Measurements from ENCODE around the gene PIAS1. TPM values are rescaled to one million over a fixed set of nuclear protein-coding genes. Genes with fewer than 3 reads are reported as not detected.
"Not testable (repeated sequence)": the region's sequence is repeated elsewhere in the genome, so short reads cannot be mapped to it uniquely, and the experiment has no call there.

The PIAS1 gene
- total RNA-seq, 1 donor from 2014 or later, result 8.1 TPM

DNA sequence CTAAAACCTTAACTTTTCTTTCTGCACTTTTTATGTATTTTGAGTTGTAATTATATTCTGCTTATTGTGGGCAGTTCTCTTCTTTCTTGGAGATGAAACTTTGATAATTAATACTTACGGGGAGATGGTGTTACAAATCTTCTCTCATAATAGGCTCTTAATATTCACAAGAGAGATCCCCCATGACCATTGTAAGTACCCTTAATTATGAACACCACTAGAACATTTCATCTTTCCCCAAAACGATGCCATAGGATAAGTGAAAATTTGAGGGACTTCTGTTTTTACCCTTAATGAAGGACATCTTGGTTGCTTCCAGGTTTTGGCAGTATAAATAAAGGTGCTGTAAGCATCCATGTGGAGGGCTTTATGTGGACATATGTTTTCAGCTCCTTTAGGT, 60.7 kb downstream of the PIAS1 start:
- no peak for DNase-seq (ENCODE audit: low read depth in 2 of 2)

DNA sequence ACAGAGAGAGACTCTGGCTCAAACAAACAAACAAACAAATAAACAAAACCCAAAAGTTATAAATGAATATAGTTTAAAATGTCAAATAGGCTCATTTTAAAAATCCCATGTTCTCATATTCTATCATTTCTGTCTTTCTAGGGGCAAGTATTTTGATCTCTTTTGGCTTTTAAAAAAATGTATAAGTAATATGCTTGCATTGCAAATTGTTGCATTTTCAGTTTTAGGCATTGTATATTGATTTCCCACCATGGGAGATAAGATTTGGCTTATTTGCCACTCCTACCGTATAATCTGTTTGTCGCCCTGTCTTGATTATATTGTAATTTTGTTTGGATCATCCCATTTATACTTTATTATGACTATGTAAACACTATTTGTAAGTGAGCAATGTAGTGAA, 70.6 kb downstream of the PIAS1 start:
- DNase-seq (ENCODE audit: low read depth in 2 of 2), result no peak

DNA sequence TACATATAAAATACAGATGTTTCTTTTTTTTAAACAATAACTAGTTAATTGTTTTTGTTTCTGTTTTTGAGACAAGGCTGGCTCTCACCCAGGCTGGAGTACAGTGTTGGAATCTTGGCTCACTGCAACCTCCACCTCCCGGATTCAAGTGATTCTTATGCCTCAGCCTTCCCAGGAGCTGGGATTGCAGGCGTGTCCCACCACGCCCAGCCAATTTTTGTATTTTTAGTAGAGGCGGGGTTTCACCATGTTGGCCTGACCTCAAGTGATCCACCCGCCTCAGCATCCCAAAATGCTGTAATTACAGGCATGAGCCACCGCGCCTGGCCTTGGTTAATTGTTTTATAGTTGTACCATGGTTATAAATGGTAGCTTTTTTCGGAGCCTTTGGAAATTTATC, 72.3 kb downstream of the PIAS1 start:
- no peak for DNase-seq (ENCODE audit: low read depth in 2 of 2)

DNA sequence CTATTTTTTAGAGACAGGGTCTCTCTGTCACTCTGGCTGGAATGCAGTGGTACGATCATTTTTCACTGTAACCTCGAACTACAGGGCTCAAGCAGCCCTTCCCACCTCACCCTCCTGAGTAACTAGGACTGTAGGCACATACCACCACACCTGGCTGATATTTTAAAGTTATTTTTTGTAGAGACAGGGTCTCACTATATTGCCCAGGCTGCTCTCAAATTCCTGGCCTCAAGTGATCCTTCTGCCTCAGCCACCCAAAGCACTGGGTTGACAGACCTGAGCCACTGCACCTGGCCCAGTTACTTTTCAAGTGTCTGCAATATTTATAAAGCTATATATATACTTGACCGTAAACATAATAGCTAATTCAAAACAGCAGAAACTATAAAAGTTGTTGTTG, 75.0 kb downstream of the PIAS1 start:
- no peak for DNase-seq (ENCODE audit: low read depth in 2 of 2)

DNA sequence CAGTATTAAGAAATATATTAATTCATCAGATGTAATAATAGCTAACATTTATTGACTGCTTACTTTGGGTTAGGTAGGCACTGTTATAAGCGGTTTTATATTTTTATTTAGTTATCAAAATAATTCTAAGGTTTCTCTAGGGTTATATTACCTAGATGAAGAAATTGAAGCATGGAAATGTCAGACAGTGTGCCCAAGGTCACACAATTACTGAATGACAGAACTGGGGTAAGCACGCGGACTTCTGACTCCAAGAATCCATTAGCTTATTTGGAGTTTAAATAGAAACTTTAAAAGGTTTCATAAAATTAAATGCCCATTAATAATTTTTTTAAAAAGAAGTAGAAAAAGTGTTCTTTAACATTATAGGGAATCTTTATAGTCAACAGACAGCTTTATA, 76.7 kb downstream of the PIAS1 start:
- DNase-seq (ENCODE audit: low read depth in 2 of 2), result no peak

DNA sequence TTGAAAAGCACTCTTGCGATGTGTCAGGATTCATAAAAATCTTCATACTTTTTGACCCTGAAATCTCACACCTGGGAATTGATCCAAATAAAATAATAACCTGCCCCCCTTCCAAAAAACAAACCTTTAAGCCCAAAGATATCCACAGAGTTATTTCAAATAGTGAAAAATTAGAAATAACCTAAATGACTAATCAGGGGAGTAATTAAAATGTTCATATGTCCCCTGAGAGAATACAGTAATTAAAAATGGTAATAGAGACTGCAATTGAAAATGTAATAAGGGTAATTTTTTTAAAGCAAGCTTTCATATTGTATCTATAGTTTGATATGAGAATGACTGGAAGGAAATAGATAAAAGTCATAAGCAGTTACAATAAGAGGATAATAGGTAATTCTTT, 83.0 kb downstream of the PIAS1 start:
- DNase-seq (ENCODE audit: low read depth in 2 of 2), result no peak

DNA sequence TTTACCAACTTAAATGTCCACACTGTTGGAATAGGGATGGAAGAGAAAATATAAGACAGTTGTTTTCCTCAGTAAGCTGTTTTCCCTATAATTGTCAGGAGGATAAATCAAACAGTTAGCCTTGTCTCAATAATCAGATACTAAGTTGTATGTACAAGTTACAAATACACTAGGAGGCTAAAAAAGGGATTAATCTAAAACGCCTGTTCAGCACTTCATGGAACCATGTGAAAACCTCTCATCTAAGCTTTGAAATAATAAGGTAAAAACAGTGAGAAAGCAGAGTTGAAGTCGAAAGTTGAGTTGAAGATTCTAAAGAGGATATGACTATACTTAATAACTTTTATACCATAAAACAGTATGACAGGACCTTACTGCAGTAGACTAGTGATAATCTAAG, 89.0 kb downstream of the PIAS1 start:
- no peak for DNase-seq (ENCODE audit: low read depth in 2 of 2)

DNA sequence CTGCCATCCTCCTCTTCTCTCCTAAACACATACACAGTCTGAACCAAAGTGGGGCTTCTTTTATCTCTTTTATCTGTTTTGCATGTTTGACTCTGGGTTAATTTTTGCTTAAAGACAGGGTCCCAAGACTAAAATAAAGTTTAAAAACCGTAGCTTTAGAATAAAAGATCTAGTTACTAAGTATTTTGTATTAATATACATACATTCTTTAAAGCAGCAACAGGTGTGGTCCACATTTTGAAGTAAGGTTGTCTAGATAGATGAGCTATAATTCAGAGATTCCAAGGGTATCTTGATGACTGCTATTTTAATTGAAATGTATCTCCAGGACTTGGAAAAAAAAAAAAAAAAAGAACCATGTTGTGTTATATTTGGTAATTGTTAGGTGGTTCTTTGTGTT, 89.7 kb downstream of the PIAS1 start:
- no peak for DNase-seq (ENCODE audit: low read depth in 2 of 2)

DNA sequence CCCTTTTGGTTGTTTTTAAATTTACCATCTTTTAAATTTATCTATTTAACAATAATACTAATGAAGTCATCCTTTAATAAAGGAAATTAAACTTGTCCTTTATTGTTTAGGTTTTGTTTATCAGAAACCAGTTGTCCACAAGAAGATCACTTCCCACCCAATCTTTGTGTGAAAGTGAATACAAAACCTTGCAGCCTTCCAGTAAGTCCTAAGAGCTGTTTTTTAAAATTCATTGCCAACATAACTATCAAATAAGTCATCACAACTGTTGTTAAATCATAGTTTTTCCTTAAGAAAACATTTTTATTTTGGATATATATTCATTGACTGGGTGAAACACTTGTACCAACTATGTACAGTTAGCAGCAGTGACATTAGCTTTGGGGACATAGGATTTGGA, 91.6 kb downstream of the PIAS1 start:
- no peak for DNase-seq (ENCODE audit: low read depth in 2 of 2)

DNA sequence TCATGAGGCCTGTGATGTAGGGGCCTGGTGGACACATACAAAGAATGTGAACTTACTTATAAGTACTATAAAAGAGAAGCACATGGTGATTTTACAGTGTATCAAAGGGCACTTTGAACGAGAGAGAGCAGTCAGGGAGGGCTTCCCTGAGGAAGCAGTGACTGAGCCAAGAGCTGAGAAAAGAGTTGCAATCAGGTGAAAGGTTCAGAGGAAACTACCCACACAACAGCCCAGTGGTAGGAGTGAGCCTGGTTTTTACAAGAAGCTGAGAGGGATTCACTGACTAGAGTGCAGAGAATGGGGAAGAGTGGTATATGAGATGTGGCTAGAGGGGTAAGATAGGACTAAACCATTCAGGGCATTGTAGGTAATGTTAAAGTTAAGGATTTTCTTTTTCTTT, 93.9 kb downstream of the PIAS1 start:
- DNase-seq (ENCODE audit: low read depth in 2 of 2), result no peak

DNA sequence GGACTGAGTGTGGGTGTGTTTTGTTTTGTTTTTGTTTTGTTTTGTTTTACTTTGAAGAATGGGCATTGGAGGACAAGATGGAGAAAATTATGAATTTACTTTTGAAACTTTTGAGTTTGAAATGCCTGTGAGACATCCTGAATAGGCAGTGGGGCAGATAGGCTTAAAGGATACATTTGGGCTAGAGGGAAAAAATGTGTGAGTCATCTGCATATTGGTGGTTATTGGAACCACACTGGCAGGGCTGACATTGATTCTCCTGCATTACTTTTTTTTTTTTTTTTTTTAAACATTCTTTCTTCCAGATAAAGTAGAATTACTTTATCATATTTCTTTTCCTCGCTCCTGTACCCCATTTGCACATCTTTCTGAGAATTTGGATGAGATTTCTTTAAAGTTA, 94.9 kb downstream of the PIAS1 start:
- DNase-seq (ENCODE audit: low read depth in 2 of 2), result no peak

DNA sequence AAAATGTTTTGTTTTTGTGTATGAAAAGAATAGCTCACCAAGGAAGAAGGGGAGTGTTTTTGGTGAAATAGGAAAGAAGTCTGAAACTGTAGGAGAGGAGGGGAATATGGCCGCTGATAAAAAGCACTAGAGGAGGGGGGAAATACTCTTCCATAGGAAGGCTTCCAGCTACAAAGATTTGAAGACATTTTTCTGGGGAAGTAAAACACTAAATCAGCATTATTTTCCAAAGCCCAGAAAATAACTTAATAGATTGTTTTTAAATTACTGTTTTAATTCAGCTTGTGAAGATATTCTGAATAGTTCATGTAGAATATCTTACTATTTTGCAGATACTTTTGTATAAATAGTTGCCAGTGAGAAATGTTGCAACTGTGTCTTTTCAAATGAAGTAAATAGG, 96.1 kb downstream of the PIAS1 start:
- no peak for DNase-seq (ENCODE audit: low read depth in 2 of 2)

DNA sequence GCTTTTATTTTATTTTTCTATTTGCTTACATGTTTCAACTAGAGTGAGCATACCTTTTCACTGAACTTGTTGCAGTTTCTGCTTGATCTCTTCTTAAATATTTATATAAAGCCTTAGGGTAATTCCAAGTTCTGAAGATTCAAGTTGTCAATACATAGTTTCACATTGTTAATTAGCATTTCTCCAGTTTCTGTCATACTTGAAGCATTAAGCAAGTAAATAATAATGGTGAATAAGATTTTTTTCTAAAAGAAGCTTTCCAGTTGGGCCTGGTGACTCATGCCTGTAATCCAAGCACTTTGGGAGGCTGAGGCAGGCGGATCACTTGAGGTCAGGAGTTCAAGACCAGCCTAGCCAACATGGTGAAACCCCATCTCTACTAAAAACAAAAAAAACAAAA, 97.2 kb downstream of the PIAS1 start:
- DNase-seq (ENCODE audit: low read depth in 2 of 2), result no peak

DNA sequence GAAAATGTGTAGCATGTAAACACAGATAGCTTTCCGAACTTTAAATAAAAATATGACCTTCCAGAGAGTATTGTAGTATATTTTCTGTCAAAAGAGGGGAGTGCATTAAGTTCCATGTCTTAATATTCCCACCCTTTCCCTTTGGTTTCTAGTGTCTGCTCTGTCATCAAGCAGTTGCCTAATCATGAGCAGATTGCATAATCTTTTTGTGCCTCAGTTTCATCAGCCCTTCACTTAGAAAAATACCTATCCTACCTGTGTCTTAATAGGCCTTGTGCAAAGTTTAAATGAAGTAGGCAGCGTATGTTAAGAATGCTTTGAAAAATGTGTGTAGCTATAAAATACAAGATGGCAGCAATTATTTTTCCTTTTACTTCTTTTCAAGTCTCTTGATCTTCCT, 98.2 kb downstream of the PIAS1 start:
- no peak for DNase-seq (ENCODE audit: low read depth in 2 of 2)

DNA sequence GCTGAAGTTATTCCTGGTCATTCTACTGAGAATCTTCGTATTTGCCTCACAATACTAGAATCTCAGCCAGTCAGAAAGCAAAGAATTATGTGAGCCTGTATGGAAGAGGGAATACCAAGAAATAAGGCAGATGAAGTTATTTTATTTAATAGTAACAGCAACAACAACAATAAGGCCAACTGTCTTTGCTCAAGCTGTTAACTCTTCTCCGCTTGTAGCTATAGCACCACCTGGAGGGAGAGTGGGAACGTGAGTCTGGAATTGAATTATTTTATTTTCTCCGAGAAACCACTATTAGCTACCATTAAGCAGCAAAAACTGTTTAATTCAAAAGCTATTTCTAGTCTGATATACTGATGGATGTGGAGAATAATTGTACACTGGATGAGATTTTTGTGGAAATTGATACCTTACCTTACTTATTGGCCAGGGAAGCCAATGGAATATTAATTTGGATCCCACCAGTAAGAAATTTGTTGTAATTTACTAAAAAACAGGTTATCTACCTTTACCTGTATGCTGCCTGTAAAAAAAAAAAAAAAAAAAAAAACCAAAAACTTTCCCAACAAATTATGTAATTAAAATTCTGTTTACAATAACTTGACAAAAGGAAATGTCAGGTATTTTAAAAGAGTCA, 100.9 kb downstream of the PIAS1 start:
- DNase-seq (ENCODE audit: low read depth in 2 of 2), result peak; percentile 58 to 67

DNA sequence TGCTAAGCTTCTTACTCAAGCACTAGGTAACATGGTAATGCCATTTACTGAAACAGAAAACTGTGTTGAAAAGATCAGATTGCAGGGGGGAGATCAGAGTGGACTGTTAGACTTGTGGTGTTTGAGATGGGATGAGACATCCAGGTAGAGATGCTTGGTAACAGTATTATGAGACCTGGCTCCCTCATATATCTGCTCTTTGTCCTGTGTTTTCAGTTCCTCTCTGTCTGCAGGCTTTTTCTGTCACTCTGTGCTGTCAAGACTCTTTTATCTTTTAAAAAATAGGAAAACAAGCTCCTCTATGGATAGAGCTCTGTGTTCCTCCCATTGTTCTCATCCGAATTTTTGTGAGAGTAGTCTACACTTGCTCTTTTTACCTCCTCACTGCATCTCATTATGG, 103.0 kb downstream of the PIAS1 start:
- no peak for DNase-seq (ENCODE audit: low read depth in 2 of 2)

DNA sequence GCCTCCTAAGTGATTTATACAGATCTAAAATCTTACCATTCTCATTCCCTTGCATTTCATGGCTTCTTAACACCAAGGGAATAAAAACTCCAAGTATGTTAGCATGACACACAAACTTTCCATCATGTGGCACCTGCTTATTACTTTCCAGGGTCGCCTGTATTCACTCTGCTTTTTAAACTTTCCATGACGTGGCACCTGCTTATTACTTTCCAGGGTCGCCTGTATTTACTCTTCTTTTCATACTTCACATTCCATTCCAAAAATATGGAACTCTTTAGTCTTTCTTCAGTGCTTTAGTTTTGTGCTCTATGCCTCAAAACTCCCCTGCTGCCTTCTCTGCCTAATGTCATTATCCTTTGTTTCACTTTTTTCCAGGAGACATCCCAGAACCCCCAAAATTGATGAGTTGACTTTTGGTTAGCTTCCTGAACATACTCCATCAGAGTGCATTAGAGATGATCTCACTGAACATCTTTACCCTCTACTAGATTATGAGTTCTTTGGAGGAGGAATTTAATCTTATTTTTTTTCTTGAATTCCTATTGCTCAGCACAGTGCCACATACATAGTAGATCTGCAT, 104.0 kb downstream of the PIAS1 start:
- peak; percentile 10 to 40 for DNase-seq (ENCODE audit: low read depth in 2 of 2)

DNA sequence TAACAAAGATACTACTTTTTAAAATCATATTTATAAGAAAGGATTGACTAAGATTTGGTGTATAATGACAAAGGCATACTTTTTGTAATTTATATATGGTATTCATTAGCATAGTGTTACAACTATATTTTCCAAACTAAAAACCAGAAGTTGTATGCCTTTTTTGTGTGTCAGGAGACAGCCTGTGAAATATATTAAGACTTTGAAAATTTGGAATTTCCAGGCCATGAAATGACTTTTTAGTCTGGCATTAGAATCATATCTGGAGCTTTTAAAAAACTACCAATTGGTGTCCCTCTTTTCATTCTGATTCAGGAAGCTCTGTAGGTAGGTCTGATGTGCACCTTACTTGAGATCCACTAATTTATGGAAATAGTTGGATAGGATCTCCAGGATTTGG, 109.1 kb downstream of the PIAS1 start:
- DNase-seq (ENCODE audit: low read depth in 2 of 2), result no peak

DNA sequence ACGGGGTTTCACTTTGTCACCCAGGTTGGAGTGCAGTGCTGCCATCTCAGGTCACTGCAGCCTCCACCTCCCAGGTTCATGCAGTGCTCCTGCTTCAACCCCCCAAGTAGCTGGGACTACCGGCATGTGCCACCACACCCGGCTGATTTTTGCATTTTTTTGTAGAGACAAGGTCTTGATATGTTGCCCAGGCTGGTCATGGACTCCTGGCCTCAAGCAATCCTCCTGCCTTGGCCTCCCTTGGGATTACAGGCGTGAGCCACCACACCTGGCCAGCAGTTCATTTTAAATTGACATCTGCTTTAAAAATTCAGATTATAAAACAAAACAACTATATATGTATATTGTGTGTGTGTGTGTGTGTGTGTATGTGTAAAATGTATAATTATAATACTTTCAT, 112.7 kb downstream of the PIAS1 start:
- DNase-seq (ENCODE audit: low read depth in 2 of 2), result no peak

DNA sequence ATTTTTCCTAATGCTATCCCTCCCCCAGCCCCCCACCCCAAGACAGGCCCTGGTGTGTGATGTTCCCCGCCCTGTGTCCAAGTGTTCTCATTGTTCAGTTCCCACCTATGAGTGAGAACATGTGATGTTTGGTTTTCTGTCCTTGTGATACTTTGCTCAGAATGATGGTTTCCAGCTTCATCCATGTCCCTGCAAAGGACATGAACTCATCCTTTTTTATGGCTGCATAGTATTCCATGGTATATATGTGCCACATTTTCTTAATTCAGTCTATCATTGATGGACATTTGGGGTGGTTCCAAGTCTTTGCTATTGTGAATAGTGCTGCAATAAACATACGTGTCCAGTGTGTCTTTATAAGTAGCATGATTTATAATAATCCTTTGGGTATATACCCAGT, 117.9 kb downstream of the PIAS1 start:
- DNase-seq (ENCODE audit: low read depth in 2 of 2), result not testable (repeated sequence)

DNA sequence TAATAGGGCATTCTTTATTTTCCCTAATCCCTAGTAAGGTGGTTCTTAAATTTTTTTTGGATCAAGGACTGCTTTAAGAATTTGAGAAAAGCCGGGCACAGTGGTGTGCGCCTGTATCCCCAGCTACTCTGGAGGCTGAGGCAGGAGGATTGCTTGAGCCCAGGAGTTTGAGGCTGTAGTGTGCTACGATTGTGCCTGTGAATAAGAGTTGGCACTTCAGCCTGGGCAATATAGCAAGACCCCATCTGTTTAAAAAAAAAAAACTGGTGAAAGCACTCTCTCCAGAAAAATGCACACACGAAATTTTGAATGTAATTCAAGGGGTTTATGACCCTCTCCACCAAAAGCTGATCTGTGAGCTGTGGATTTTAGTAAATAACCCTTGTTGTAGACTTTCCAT, 119.0 kb downstream of the PIAS1 start:
- no peak for DNase-seq (ENCODE audit: low read depth in 2 of 2)

DNA sequence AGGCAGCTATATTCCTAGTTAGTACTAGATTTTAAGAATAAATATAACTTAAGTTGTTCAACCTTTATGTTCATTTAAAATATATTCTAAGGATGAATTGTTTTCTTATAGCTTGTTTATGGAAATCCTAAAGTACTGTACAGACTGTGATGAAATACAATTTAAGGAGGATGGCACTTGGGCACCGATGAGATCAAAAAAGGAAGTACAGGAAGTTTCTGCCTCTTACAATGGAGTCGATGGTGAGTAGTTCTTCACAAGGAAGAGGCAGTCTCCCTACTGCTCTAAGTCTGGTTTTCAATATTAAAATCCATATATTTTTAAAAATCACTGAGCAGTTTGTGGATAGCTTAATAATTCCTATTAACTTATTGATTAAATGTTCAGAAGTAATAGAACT, 121.4 kb downstream of the PIAS1 start:
- DNase-seq (ENCODE audit: low read depth in 2 of 2), result peak in 1 of 2 donors; percentile 9

DNA sequence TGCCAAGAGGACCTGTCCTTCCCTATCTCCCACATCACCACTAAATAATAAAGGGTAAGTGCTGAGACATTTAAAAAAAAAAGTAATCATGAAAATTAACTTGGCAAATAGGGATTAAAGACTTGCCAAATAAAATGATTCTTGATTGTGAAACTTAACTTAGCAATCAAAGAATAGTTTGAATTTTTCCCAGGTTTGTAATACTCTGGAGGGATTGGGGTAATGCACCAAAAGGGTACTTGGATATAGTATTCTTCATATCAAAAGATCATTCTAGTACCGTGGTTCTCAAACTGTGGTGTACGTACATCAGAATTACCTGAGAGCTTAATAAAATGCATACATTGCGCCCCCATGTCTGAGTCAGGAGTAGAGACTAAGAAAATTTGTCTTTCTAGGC, 122.5 kb downstream of the PIAS1 start:
- DNase-seq (ENCODE audit: low read depth in 2 of 2), result no peak

DNA sequence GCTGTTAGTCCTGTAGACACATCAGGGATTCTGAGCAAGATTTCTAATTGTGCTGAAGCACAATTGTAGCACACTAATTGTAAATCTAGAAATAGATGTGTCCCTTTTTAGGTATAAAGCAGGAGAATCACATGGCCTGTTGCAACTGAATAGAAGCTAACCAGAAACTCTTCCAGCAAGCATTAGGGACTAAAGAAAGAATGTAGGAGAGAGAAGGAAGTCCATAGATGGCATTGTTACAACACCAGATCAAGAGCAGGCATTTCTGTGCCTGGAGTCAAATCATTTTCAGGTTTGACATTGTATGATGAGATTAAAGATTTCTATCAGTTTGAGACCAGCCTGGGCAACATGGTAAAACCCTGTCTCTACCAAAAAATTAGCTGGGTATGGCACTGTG, 123.6 kb downstream of the PIAS1 start:
- DNase-seq (ENCODE audit: low read depth in 2 of 2), result no peak

Measured in dermis microvascular lymphatic vessel endothelial cell (primary cell).